Pons (tissue), 1 donor: ENCODE measurements around the gene TSKU.

Experiments used
- DNase-seq: peaks from one replicate; pipeline ENCODE4 v3.0.0-alpha.2; 2016; ENCODE audit warnings: low spot score

Gene TSKU

GRCh38 chr11:76783294-76783895, at the start of gene TSKU:
Gene TSKU, plus strand, starts transcription at chr11:76783356. Its CDS starts 12,261 bp downstream, at chr11:76795617.
- DNase-seq: no peak

GRCh38 chr11:76733906-76734305, 49.2 kb upstream of the TSKU start:
- peak; percentile 80 for DNase-seq

DNA sequence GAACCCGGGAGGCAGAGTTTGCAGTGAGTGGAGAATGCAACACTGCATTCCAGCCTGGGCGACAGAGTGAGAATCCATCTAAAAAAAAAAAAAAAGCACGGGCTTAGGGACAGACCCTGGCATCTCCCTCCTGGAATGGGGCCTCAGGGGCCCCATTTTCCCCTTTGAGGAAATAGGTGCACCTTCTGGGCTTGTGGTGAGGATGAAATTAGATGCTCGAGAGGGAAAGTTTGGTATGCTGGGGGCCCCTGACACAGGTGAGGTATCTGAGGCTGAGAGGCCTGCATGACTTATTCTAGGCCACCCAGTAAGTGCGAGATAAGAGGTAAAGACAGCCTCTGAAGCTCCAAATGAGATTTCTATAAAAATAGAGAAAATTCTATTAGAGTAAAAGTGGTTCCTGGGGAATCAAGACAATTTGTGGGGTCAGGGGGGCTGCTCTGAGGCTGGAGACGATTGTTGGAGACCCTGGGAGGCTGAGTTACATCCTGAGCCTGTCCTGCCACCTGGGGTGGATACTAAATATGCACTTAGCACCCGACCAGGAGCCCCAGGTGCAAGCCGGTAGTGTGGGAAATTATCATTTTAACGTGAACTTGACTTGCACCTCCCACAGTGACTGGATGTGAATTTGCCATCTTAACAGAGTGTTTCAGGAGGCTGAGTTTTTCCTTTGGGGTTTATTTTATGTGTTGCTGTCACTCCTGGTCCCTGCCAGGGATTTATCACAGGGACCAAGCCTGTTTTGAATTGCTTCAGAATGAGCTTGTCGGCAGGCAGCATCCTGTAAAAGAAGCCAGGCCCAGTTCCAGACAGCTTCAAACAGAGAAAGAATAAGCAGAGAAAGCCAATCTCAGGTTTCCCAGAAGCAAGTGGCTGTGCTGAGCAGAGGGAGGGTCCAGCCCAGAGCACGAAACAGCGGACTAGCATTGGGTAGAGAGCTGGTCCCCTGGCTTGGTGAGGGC, 48.4 kb upstream of the TSKU start:
- DNase-seq: no peak

DNA sequence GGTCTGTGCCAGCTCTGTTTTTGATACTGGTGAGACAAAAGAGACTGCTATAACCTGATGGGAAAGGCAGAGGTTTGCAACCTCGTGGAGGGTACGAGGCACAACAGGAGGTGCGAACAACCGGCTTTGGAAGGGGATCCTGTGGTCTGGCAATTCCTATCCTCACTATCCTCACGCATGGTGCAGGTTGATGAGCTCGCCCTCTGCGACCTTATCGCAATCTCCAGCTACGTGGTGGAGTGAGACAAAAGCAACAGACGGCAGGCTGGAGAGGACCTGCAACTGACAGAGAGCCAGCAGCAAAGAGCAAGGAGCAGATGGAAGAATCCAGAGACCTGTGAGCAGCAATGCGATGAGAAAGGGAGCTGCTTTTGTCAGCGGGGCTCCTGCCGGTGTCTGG, 47.3 kb upstream of the TSKU start:
- DNase-seq: no peak

DNA sequence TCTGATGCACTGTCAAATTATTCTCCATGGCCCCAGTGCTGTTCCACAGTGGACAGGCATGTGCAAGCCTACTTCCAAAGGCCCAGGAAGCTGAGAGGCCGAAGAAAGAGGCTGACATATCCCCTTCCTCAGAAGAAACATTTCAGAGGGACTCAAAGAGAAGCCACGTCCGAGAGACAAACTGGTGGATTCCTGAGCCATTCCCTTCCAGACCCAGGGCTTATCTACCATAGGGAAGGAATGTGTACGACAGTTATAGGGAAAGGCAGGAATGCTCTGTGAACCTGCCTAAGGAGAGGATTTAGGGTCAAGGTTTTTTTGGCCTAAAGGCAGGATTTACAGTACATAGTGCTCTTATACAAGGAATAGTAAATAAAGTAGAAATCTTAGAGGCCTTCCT, 46.9 kb upstream of the TSKU start:
- DNase-seq: no peak

- DNase-seq: no peak
These were observed 46.2 kb upstream of the TSKU start for GRCh38 chr11:76736773-76737495.

- DNase-seq: no peak
These were observed 44.4 kb upstream of the TSKU start for GRCh38 chr11:76738618-76739240.

DNA sequence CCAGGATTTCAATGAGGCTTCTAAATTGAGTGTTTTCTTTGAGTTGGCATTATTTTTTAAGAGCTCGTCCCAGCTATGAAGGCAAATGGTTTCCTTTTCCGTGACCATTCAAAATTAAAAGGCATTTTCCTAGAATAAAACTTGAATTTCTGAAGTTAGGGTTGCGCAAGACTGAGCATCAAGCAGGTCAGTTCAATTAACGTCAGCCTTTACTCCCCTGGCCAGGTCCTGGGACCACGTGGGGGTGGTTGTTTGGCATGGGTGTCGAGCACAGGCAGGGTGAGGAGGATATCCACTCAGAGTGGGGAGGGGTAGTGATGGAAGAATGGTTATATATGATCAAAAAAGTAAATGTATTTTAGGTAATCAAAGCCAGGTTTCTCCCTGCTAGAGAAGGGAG, 43.4 kb upstream of the TSKU start:
- no peak for DNase-seq

- peak; percentile 23 for DNase-seq
These were observed 42.4 kb upstream of the TSKU start for GRCh38 chr11:76740772-76741171.

GRCh38 chr11:76742902-76743301, 40.3 kb upstream of the TSKU start:
- no peak for DNase-seq

DNA sequence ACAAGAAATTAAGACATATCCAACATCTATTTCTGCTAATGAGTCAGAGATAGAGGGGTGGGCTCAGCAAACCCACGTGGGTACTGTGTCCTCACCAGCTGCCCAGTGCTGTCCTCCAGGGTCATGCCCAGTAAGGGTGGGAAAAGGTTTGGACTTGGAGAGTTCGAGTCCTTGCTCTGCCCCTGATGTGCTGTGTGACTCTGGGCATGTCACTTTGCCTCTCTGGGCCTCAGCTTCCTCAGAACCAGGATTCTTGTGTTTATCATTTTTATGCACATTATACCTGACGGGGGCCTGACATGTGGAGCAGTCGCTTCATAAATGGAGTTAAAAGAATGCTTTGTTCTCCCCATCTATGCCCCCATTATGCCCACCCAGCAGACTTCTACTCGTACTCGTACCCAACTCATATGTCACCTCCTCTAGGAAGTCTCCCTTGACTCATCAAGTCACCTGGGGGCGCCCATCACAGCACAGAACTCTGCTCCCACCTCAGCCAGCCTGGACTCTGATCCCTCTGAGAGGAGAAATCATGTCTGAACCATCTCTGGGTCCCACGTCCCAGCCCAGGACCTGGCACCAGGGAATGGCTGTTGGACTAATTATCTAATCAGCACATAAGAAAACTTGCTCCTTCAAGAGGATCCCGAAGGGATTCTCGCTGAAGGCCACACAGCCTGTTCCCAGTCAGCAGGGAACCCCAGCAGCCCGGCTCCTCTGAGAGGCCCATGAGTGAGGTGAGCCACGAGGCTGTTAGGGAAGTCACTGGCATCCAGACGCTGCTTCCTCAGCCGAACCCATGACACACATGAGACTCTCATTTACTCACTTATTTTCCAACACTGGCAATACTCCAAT, 38.7 kb upstream of the TSKU start:
- DNase-seq: peak; percentile 51

GRCh38 chr11:76745044-76745376, 38.1 kb upstream of the TSKU start:
- no peak for DNase-seq

DNA sequence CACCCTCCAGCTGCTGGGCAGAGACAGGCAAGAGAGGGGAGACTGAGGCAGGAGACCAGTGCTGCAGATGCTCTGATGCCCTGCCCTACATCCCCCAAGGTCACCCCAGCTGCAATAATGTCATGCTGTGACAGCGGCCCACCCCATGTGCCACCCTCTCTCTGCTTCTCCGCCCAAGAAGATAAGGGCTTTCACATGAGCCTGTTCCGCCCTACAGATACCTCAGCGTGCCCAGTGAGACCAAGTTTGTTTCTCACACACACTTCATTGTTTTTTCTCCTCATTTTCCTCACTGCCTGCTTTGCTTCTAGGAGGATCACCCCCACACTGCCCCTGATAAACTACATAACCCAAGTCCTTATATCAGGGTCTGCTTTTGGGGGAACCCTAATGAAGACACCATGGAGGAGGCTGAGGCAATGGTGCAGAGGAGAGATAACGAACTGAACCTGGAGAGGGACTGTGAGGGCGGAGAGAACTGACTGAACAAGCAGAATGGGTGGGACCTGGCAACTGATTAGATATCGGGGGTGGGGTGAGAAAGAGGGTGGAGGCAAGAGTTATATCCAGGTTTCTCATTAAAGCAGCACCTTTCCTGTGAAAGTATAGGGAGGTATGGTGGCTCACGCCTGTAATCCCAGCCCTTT, 37.5 kb upstream of the TSKU start:
- DNase-seq: no peak

- DNase-seq: no peak
These were observed 35.8 kb upstream of the TSKU start for GRCh38 chr11:76747153-76747914.

- no peak for DNase-seq
These were observed 35.0 kb upstream of the TSKU start for GRCh38 chr11:76747915-76748860.

DNA sequence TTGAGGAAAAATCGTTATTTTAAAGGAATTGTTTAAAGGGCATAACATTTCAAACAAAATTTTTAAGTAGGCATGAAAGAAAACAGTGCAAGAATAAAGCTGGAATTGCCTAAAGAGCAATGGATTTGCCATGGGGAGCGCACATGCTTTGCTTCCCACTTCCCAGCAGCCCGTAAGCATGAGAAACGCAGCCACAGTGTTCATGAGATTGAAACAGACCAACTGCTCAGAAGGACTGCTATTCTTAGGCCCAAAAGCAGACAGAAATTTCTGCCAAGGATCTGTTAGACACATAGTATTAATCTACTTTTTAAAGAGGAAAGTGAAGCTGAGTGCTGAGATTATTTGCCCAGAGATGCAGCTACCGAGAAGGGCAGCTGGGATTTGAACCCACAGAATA, 34.2 kb upstream of the TSKU start:
- no peak for DNase-seq

DNA sequence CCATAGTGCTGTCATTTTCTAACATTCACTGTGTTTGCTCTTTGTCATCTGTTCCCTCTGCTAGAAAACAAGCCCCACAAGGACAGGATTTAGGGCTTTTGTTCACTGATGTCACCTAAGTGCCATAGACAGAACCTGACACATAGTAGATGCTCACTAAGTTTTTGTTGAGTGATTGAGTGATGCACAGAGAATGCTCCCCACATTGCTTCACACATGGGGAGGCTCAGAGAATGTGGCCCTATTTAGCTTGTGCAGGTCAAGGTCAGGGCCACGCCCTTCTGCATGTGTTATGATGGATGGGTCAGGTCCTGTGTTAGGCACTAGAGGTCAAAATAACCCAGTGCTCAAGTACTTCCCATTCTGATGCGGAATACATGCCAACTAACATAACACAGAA, 33.1 kb upstream of the TSKU start:
- no peak for DNase-seq

DNA sequence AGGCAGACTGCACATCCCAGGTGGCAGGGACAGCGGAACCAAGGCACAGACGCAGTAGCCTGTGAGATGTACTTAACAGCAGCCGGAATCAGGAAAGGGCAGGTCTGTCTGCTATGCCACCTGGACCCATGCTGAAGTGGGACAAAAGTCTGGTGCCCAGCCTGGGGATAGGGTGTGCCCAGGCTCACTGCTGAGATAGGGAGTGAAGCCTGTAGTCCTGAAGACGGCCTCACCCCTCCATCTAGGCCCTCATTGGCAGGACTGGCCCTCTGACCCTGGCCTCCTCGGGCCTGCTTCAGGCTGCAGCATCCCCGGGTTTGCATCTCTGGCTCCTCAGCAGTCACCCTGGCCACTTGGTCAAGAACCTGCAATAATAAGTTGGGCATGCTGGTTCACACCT, 32.4 kb upstream of the TSKU start:
- DNase-seq: no peak
